ENCODE results near the gene DRC7. TPM values are rescaled to one million over a fixed set of nuclear protein-coding genes. Genes with fewer than 3 reads are reported as not detected.

DRC7 gene
- total RNA-seq, 1 experiment from 2014 or later, result 0.72 TPM

DNA sequence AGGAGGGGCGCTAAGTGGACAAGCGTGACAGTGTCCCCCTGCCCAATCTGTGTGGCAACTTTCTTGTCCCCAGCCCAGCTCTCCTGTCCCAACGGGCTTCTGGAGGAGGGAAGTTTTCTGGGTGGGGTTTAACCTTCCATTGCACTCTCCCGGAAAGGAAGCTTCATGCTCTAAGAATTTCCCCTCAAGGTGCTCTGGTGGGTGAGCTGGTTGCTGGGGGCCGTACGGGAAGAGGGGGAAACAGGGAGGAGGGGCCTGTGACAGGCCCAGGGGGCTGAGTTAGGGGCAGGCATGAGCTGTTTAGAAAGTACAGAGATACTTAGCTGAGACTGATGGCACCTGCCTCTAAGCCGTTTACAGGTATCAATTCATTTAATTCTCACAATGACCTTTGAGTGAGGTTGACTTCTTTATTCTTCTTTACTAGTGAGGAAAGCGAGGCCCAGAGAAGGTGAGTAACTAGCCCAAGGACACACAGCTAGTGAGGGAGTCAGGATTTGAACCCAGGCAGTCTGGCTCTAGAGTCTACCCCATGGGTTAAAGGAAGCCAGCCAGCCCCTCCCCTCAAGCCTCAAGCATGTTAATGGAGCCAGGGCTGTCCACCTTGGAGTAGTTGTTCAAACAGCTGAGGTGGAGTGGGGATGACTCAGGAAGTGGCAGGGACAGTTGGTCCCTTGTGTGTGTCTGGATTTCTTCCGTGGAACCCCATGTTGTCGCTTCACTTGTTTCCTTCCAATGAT is 47.3 kb upstream of the DRC7 start:
- no peak overlapping the region for H3K27ac Mint-ChIP-seq

More for the DNA sequence above, 47.3 kb upstream of the DRC7 start:
- Histone ChIP-seq H2BK20ac (ENCODE audit: low read depth, low read length, poor library complexity, severe bottlenecking) (no peak overlapping the region), H3K4me2 (ENCODE audit: insufficient read depth, insufficient read length, low read length) (no peak overlapping the region), H2BK120ac (ENCODE audit: low read depth, low read length, poor library complexity, severe bottlenecking) (no peak overlapping the region), H2AK5ac (ENCODE audit: insufficient read length, low read length) (no peak overlapping the region), H3K27me3 (ENCODE audit: insufficient read depth, low read length) (no peaks in the 10 kb centered on the region), H2BK15ac (ENCODE audit: low read depth, low read length) (no peak overlapping the region), H3K4ac (ENCODE audit: low read depth, low read length) (no peak overlapping the region), H3K18ac (ENCODE audit: insufficient read length, low read depth, low read length) (no peak overlapping the region), H3K4me1 (ENCODE audit: insufficient read depth, low read length) (no peaks in the 10 kb centered on the region), H3K9me3 (ENCODE audit: control insufficient read depth, low read depth, low read length) (no peaks in the 10 kb centered on the region), H3K79me2 (ENCODE audit: insufficient read depth, low read length) (no peaks in the 10 kb centered on the region), H2BK12ac (ENCODE audit: insufficient read length, low read depth, low read length) (no peak overlapping the region), H4K5ac (ENCODE audit: insufficient read length, low read depth, low read length) (no peak overlapping the region), H4K20me1 (ENCODE audit: control insufficient read depth, insufficient read depth, insufficient read length) (peaks cover 3% of the 10 kb centered on the region), H4K8ac (replicated peaks; ENCODE audit: insufficient read length, low read depth, low read length) (no peak overlapping the region), H3T11ph (ENCODE audit: low read length) (no peak overlapping the region), H3K56ac (ENCODE audit: insufficient read length, low read depth, low read length) (no peak overlapping the region), H3K23me2 (ENCODE audit: insufficient read length, low read depth, low read length, poor library complexity, severe bottlenecking) (no peaks in the 10 kb centered on the region), H3K14ac (ENCODE audit: insufficient read depth, low read length) (no peak overlapping the region), H3K27ac (ENCODE audit: insufficient read length, low read depth, low read length) (no peak overlapping the region), H3K23ac (ENCODE audit: insufficient read length, low read depth, low read length) (no peak overlapping the region), H2AFZ (ENCODE audit: low read length) (no peak overlapping the region), H2BK5ac (ENCODE audit: insufficient read length, low read length) (no peak overlapping the region), H4K91ac (ENCODE audit: insufficient read length, low read depth, low read length) (no peak overlapping the region), H3K9ac (ENCODE audit: extremely low read depth, insufficient read length, low read length) (no peak overlapping the region), H3K79me1 (ENCODE audit: insufficient read depth, low read depth, low read length, poor library complexity, severe bottlenecking) (no peaks in the 10 kb centered on the region)
- WGBS (ENCODE audit: extremely low coverage, insufficient read length, low lambda C conversion rate), result no CpG with 5 or more reads among the region's 10 CpGs
- no peak for DNase-seq
- Mint-ChIP-seq H3K27me3 (ENCODE audit: low read depth) (peaks cover 3% of the 10 kb centered on the region), H3K4me3 (no peak overlapping the region), H3K4me1 (peaks cover 4 to 10% of the 10 kb centered on the region in 2 experiments; a peak in 3 of 4 replicates), H3K9me3 (no peaks in the 10 kb centered on the region), H3K36me3 (ENCODE audit: insufficient read depth in 1 of 3, low read depth in 3 of 3) (no peaks in the 10 kb centered on the region)
- TF ChIP-seq CTCF (conservative IDR thresholded peaks at IDR 0.05), result no peak
